GM18502 (cell line): ENCODE data around the gene CDX2.

Experiments
- ATAC-seq: cut with Tn5 transposase; IDR thresholded peaks from one replicate; pipeline ENCODE4 v1.9.1; 2021; ENCODE audit warnings: mild to moderate bottlenecking; ENCODE audit not compliant: unreplicated experiment, poor library complexity

CDX2 gene

DNA sequence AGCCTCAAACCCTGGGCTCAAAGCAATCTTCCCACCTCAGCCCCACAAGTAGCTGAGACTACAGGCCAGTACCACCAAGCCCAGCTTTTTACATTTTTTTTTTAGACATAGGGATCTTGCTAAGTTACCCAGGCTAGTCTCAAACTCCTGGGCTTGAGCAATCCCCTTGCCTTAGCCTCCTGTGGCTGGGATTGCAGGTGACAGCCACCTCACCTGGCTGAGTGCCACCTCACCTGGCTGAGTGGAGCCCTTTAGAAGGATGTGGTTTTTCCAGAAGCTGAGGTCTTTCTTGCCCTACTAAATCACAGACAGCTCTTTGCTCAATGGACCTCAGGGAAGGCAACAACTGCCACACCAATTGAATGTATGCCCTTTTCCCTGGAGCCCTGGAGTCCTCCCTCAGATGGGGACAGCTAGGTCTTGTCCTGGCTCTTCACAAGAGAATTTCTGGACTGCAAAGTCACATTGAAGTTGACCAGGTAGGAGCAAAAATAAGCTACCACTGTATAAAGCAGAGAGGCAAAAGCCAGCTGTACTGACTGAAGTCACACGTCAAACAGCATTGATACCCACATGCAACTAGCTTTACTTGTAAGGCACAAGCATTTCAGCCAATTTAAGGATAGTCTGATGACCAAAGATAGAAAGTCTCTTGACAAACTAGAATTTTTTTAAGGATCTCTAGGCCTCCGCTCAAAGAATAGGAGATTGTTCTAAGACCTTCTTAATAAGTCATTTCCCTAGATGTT lies 35.4 kb downstream of the CDX2 start:
- ATAC-seq, result no peak

DNA sequence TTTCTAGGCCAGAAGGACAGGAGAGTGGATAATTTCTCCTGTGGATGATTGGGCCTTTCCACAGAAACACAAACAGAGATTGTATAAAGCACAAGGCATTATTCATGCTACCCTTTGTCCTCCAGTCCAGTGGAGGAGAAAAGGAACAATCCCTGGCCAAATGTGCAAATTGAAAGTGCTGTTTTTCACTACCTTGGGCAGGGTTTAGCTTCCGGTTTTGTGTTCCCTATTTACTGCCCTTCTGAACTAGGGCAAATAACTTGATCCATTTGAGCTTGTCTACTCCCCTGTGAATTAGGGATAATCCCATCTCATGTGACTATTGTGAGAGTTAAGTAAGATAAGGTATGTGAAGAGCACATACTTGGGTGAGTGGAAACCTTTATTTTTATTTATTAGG lies 36.0 kb downstream of the CDX2 start:
- no peak for ATAC-seq

DNA sequence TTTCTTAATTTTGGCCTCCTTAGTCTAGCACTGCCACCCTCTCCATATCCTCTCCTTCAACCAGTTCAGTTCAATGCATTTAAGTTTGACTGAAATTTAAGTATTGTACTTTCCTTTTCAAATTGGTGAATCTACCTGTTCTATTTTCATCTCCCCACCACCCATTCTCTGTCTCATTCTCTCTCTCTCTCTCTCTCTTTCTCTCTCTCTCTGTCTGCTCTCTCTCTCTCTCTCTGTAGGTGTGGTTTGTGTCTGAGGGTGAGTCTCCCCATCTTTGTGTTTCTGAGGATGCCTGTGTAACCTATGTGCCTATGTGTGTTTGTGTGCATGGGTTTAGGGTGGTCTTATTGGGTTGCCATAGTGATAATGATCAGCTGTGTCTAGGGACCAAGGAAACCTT lies 39.2 kb downstream of the CDX2 start:
- no peak for ATAC-seq

DNA sequence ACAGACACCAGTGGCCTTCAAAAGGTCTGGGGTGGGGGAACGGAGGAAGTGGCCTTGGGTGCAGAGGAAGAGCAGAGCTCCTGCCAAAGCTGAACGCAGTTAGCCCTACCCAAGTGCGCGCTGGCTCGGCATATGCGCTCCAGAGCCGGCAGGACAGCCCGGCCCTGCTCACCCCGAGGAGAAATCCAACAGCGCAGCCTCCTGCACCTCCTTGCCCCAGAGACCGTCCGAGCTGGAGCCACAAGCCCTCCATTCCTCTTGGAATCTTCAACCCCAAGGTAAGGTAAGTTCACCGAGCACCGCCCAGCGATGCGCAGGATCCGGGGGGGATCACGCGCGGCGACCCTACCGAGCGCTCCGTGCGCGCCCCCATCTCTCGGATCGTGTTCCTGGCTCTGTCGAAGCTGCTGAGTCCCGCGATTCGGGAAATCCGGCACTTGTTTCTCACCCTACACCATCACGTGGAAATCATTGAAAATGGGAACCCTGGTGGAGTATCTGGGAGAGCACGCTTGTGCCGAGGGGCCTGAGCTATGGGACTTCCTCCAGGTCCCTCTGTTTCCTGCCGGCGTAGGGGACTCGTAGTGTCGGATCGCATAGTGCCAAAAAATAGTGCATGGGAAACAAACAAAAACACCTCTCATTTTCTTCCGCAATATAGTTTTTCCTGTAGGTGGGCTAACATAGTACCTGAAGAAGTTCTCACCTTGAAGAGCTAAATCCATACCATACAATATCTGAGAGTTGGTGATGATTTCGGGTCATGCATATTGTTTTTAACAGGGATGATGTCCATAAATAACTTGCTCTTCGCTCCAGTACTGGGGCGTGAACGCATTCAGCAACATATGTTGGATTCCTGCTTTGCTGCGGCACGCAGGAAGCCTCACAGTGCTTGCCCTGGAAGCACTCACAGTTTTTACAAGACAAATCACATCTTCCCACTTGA lies 40.0 kb downstream of the CDX2 start:
- ATAC-seq, result no peak

DNA sequence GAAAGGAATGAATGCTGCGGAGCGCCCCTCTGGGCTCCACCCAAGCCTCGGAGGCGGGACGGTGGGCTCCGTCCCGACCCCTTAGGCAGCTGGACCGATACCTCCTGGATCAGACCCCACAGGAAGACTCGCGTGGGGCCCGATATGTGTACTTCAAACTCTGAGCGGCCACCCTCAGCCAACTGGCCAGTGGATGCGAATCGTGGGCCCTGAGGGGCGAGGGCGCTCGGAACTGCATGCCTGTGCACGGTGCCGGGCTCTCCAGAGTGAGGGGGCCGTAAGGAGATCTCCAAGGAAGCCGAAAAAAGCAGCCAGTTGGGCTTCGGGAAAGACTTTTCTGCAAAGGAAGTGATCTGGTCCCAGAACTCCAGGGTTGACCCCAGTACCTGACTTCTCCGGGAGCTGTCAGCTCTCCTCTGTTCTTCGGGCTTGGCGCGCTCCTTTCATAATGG lies 40.7 kb downstream of the CDX2 start:
- ATAC-seq, result no peak

DNA sequence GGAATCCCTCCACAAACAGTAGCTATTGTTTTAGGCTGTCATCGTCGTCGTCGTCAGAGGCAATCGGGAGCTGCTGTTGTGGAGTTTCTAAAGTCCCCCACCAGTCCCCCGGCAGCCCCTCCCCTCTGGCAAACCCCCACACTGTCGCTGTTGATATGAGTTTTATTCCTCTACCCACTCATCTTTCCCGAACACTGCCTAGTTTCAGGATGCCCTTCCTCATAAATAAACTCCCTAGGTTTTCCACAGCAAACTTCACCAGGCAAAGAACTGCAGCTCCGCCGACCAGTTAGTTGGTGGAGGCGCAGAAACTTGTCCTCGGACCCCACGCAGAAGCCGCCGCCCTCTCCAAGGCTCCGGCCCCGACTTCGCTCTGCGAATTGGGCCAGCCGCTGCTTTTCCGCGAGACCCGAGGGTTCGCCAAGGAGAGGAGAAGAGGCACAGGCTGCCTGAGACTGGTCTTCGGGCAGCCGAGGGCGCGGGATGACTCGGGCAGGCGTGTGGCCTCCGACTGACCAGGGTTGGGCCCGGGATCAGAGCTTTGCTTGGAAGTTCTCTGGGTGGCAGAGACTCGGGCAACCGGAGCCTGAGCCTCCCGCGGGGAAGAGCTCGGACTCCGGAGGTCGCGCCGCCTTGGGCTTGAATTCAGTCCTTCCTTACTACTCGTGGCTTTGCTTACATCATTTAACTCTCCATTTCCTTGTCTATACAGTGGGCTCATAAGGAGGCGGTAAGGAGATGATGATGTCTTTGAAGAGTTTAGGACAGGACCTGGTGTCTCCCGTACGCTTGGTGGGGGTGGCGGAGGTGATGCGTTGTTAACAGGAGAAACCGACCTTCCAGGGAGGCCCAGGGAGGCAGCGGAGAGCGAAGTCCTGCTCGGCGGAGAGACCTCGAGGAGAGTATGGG lies 41.4 kb downstream of the CDX2 start:
- ATAC-seq, result no peak

DNA sequence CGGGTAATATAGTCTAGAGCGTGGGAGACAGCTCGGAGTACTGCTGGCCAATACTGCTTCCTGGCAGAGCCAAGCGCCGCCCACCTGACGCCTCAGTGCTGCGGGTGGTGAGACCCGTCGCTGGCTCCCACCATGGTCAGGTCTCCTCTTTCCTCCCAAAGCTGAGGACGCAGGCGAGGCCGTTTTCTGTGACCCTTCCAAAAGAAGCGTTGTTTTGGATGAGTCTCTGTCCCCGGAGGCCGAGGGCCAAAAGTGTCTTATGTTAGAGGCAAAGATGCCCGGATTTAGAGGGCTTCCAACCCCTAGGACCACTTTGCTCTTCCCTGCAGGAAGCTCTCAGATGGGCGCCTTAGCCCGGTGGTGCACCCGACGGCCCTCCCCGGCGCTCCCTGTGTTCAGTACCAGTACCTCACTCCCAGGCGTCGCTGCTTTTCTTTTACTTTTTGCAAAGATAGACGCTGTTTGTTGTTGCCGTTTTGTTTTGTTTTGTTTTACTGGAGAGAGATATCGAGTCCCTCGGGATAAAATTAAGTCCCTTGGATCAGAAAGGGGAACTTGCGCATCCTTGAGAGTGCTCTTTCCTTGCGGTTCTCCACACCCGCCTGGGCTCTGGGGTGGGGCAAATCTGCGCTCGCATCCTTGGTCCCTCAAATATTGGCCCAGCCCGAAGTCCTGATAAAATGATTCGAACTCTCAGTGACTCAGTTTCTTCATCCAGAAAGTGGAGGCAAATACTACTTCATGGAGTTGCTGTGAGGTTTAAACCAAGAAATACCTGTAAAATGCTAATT lies 42.3 kb downstream of the CDX2 start:
- ATAC-seq, result no peak

DNA sequence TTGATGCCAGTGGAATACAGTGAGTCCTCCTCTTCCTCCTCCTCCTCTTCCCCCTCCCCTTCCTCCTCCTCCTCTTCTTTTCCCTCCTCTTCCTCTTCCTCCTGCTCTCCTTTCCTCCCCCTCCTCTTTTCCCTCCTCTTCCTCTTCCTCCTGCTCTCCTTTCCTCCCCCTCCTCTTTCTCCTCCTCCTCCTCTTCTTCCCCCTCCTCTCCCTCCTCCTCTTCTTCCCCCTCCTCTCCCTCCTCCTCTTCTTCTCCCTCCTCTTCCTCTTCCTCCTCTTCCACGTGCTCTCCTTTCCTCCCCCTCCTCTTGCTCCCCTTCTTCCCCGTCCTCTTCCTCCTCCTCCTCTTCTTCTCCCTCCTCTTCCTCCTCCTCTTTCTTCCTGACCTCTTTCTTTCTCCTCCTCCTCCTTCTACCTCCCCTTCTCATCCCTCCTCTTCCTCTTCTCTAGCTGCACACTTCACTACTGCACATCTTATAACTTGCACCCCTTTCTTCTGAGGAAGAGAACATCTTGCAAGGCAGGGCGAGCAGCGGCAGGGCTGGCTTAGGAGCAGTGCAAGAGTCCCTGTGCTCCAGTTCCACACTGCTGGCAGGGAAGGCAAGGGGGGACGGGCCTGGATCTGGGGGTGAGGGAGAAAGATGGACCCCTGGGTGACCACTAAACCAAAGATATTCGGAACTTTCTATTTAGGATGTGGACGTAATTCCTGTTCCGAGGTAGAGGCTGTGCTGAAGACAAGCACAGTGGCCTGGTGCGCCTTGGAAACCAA lies 43.7 kb downstream of the CDX2 start:
- no peak for ATAC-seq

DNA sequence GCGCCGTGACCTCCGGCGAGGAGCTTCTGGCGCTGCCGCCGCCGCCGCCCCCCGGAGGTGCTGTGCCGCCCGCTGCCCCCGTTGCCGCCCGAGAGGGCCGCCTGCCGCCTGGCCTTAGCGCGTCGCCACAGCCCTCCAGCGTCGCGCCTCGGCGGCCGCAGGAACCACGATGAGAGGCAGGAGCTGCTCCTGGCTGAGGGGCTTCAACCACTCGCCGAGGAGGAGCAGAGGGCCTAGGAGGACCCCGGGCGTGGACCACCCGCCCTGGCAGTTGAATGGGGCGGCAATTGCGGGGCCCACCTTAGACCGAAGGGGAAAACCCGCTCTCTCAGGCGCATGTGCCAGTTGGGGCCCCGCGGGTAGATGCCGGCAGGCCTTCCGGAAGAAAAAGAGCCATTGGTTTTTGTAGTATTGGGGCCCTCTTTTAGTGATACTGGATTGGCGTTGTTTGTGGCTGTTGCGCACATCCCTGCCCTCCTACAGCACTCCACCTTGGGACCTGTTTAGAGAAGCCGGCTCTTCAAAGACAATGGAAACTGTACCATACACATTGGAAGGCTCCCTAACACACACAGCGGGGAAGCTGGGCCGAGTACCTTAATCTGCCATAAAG lies 44.5 kb downstream of the CDX2 start:
- ATAC-seq, result no peak

DNA sequence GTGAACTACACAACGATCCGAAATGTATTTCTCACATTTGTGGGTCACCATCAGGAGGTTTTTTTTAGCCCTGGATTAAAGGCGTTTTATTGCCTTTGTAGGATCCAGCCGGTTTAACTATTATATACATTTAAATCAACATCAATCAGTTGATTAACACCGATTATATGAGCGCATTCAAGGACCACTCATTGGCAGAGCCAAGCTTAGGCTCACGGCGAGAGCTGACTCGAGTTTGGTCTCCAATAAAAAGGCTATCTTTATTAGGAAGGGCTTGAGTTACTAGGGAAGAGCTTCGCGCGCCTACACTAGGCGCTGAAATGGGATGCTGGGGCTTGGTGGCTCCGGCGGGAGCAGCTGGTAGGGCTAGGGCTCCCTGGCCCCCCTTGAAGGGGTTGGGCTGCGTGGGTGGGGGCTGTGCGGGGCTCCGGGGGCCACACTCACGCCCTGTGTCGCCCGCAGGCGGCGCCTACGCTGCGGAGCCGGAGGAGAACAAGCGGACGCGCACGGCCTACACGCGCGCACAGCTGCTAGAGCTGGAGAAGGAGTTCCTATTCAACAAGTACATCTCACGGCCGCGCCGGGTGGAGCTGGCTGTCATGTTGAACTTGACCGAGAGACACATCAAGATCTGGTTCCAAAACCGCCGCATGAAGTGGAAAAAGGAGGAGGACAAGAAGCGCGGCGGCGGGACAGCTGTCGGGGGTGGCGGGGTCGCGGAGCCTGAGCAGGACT lies 45.2 kb downstream of the CDX2 start:
- no peak for ATAC-seq

DNA sequence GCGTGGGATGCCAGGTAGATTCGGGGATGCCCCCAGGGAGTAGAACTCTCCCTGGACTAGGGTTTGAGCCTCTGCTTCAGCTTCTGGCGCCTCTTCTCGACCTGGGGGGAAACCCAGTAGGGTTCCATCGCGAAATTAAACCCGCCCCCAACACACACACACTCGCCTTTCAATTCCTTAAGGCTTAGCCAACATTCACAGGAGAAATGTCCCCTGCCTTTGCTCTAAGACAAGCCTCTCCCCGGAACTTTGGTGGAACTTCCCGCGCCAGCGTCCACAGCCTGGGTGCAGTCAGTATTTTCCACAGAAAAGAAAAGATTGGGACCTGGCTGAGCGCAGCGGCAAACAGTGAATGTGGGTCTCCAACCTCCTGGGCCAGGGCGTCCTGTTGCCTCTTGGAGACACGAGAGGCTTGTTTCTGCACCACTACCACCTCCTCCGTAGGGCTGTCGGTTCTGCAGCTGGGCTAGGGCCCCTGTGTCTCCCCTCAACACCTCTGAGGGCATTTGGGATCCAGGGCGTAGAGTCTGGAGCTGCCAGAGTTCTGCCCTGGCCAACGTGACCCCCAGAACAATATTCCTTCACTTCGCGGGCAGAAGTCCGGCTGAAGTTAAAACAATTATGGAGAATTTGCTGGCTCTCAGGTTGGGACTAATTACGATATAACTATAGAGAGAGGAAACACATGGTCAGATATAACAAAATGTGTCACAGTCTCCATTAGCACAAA lies 46.1 kb downstream of the CDX2 start:
- no peak for ATAC-seq

DNA sequence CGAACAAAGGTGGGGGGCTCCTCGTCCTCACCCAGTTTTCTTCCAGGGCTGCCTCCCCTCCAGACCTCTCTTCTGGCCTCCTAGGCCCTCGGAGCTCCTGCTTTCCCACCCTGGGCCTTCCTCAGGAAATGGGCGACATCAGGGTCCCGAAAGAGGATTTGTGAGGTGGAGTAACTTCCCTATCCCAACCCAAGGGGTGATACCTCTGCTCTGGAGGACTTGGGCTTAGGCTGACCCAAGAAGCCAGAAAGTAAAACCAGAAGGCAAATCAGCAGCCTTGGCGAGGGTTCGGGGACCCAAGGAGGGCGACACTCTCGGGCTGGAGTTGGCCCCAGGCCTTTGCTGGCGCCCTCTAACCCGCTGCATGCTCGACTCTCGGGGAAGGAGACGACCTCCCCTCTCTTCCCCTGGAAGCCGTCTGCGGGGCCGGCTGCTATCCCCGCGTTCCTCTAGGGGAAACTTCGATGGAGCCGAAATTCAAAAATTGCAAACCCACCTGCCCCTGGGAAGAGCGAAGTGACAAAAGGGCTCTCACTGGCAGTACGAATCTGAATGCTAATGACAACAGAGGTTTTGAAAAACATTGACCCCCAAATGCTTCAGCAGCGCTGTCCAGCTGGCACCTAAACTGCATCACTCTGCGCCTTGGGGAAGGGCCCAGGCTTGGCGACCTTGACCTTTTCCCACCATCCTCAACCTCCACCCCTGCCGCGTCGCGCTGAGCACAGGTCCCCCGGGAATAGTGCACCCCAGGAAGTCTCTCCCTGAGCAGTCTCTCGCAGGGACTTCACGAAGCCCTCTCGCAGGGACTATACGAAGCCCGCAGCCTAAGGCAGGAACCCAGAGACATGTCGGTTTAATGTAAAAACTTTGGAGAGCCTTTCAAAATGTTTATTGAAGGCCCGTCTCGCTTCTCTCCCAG lies 46.9 kb downstream of the CDX2 start:
- no peak for ATAC-seq

DNA sequence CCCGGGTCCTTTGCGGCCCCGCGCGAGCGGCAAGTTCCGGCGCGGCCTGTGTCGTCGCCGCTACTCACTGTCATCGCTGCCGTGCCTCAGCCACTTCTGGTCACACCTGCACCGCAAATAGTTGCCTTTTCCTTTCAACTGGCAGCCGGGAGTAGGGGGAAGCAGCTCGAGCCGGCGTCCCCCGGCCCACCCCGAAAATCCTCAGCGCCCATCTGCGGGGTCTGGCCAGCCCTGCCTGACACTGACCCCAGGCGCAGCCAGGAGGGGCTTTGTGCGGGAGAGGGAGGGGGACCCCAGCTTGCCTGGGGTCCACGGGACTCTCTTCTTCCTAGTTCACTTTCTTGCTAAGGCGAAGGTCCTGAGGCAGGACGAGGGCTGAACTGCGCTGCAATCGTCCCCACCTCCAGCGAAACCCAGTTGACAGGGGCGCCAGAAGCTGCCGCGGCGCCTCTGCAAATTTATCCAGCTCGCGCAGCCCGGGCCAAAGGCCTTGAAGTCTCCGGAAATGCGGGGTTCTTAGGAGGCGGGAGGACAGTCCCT lies 47.6 kb downstream of the CDX2 start:
- no peak for ATAC-seq

DNA sequence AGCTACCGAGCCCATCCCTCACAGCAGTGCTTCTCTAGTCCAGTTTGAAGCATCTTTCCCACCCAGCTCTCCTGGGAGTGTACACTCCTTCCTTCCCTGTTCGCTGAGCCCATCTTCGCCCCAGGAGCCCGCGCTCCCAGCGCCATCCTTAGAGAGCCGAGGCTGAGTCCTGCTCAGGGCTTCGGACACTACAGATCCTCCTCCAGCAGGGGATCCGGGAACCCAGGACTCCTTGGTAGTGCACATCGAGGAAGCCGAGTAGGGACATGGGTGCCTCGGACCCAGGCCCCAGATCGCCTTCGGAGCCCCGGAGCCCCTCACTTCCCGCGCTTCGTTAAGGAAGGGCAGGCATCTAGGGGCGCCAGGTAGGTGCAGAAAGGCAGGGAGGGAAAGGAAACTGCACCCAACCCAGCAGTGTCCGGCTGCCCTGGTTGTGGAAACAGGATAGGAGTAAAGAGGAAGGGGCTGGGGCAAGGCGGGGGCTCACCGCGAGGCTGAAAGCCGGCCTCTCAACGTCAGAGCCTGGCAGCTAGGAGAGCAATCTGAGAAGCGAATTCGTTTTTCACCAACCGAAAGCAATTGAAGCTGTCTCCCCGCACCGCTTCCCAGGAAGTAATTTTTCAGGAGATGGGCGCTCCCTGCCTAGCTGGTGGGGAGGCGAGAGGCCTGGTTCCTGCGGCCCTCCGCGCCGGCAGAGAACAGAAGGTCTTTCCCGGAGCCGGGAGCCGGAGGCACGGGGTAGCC lies 48.3 kb downstream of the CDX2 start:
- ATAC-seq, result no peak

DNA sequence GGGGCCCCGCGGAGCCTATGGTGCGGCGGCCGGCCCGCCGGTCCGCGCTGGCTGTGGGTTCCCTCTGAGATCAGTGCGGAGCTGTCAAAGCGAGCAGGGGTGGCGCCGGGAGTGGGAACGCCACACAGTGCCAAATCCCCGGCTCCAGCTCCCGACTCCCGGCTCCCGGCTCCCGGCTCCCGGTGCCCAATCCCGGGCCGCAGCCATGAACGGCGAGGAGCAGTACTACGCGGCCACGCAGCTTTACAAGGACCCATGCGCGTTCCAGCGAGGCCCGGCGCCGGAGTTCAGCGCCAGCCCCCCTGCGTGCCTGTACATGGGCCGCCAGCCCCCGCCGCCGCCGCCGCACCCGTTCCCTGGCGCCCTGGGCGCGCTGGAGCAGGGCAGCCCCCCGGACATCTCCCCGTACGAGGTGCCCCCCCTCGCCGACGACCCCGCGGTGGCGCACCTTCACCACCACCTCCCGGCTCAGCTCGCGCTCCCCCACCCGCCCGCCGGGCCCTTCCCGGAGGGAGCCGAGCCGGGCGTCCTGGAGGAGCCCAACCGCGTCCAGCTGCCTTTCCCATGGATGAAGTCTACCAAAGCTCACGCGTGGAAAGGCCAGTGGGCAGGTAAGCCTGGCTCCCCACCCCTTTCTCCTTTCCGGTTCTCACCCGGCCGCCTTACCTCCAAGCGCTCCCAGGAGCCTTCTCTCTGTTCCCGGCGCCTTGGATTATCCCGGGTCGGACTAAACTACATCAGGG lies 49.0 kb downstream of the CDX2 start, which contains the start of gene PDX1:
Gene PDX1, plus strand, starts transcription at position 67 of the 743 bp plus-strand sequence. Its CDS starts 139 bp downstream, at position 206.
- no peak for ATAC-seq
